ENCODE data around the gene DOCK10.
"Not testable (repeated sequence)": the region's sequence is repeated elsewhere in the genome, so short reads cannot be mapped to it uniquely, and the experiment has no call there.

Gene DOCK10

GRCh38 chr2:224973112-224974016 lies 68.9 kb downstream of the DOCK10 start:
- no peak for DNase-seq

- peak; percentile 17 for DNase-seq
Observed at GRCh38 chr2:224971214-224971613, 71.1 kb downstream of the DOCK10 start.

DNA sequence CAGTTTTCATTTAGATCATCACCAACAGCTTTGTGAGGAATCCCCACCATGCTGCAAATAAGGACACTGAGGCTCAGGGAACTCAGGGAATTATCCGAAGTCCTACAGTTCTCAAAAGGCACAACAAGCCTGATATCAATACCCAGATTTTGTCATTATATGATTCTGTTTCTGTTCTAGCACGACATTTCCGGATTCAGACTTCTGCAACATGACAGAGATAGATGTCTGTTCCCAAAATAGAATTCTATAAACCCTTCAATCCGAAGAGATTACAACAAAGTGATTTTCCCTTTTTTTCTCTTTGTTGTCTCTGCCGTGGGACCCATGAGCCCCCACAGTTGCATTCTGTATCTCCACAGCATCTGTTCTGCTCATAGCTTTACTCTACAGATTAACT lies 72.0 kb downstream of the DOCK10 start:
- DNase-seq = no peak

GRCh38 chr2:224969633-224970260 lies 72.5 kb downstream of the DOCK10 start:
- no peak for DNase-seq

DNA sequence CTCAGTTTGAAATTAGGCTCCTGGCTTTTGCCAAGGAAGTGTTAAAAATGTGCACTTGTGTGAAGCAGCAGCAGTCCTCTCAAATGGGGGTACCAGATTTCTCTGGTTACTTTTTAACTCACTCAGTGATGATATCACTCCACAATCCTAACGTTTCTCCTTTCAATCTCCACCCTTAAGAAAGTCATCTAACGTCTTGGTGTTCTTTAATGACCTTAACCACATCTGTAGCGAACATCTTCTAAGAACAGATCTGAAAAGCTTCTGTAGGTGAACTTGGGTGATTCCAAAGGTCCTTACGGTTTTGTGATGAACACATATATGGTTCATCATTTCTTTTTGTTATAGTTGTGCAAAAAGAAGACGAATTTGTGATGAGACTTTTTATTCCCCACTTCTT lies 73.2 kb downstream of the DOCK10 start:
- no peak for DNase-seq

DNA sequence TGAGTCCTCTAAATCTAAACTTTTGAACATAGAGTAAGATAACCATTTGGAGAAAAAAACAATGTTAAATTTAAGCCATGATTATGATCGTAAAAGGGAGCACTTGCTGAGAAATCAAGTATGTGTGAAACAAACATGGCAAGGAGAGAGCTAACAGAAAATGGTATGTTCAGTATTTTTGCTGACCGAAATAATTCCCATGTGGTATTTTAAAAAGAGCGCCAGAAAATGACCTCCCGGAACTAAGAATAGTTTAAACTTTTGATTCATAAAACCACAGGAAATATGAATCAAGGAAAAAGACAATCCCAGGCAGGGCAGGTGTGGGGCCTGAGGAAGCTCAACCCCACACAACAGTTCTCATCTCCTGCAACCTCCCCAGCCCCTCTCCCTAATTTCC lies 74.2 kb downstream of the DOCK10 start:
- DNase-seq = no peak

DNA sequence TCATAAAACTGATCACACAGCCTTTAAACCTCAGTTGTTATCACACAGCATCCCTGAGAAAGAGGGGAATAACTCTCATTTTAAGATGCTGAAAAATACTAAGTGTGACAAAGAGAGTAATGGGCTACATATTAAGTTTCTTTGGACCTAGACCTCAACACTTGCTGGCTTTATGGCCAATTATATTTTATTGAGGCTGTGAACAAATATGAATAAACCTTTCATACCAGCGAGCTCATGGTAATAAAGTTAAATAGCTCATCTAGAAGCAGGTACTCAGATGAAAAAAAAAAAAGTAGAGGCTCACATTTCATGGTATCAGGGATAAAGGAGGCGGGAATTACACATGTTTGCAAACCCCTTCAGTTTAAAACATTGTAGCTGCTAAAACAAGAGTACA lies 75.7 kb downstream of the DOCK10 start:
- DNase-seq = no peak

DNA sequence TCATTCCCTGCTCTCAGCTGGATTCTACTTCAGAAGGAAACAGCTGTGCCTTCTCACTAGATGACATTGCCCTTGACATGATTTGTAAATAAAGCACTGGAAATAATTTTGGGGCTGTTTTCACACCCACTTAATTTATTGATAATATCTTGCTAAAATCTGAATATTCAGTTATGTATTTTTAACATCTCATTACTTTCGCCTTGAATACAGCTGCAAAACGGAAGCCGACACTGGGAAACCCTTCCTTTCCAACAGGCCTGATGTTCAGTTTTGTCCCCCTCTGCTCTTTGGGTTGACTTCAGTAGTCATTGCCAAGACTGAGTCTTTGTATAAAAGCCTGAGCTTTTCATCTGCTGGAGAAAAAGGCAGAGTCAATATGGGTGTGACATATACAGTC lies 82.7 kb downstream of the DOCK10 start:
- DNase-seq = no peak

DNA sequence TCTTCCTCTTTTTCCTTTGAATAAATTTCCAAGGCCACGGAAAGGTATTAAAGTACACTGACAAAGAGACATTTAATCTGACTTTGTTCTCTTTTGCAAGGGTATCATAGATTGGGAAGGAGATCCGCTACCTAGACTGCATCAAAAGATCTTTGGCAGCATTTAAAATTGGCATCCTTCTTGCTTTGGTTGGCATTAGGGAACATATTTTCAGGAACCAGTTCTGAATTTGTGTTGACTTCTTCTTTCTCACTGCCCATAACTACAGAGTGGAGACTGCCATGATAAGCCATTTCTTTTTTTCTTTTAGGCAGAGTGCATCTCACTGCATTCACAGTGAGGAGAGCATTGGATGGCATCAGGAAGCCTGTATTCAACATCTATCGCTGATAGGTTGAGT lies 83.4 kb downstream of the DOCK10 start:
- no peak for DNase-seq

GRCh38 chr2:224958462-224958857 lies 83.8 kb downstream of the DOCK10 start:
- no peak for DNase-seq

- no peak for DNase-seq
Observed at GRCh38 chr2:224957540-224958461, 84.5 kb downstream of the DOCK10 start.

DNA sequence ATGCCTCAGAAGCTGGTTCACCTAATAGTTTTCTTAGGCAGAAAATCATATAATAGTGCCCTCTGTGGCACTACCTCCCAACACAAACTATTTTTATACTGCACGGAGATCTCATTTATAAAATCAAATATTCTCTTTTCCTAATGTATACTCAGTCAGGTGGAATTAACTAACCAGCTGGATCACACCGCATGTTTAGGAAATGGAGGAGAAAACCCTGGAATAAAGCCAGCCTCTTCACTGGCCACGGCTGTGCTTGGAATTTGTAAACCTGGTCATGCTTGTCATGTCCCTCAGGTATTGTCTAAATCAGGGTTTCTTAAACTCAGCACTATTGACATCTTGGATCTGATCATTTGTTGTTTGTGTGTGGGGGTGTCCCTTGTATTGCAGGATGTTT lies 85.6 kb downstream of the DOCK10 start:
- no peak for DNase-seq

DNA sequence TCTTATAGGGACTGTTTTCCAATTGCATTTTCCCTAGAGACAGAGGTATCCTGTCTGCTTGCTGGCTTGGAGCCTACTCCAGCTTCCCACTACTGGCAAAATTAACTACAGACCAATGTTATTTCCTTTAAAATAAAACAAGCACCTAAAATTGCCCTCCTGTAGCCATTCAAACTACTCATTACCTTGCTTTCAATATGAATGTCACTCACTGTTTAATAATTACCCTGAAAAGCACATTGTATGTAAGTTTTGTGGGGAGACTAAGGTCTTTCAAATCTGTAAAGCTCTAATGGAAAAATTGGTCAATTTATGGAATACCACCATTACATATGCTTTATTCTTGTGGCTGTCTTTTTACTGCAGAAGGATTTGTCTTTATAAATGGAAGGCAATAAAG lies 87.3 kb downstream of the DOCK10 start:
- no peak for DNase-seq

DNA sequence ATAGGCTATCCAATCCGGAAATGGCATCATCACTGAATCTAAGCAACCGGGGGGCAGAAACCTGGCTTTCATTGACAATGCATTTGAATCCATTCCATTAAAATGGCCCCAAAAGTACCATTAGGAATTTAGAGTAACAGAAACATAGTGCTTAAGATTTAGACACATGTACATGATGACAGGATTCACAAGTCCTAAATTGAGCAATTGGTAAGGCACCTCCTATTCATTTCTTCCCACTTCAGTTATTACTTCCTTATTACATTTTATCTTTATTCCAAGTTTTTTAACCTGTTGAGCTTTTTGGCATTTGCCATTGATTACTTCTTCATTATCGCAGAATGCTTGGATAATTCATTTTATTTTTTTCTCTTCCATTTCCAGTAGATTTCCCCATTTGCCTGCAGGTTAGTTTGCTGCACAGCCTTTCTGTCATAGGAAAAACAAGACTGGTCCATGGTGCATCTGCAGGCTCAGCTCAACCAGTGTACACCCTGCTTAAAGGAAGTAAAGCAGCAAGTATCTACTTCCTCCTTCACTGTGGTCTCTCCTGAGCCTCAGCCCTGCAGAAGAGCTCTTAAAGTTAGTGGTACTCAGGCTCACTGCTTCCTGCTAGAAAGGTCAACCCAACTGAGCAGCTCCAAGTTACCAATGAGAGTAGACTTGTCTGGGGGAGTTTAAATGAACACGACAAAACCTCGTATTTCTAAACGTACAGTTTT lies 89.2 kb downstream of the DOCK10 start:
- DNase-seq = no peak

- DNase-seq = no peak
Observed at GRCh38 chr2:224951723-224952481, 90.4 kb downstream of the DOCK10 start.

- DNase-seq = no peak
Observed at GRCh38 chr2:224948859-224949258, 93.4 kb downstream of the DOCK10 start.

DNA sequence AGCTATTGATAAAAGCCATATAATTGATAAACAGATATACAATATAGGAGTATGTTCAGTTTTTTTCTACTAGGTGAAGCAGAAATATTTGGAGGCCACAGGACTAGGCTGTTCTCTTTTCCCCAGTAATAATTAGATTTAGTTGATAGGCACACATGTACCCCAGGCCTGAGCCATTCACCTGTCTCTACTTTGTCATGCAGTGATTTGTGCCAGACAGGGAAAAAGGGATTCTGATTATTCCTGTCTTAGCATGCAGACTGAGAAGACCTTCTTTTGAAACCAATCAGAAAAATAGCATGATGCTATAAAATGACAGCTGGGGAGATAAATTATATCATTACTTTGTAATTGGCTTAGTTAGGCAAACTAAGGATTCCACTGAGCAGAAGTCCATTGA lies 94.3 kb downstream of the DOCK10 start:
- no peak for DNase-seq

DNA sequence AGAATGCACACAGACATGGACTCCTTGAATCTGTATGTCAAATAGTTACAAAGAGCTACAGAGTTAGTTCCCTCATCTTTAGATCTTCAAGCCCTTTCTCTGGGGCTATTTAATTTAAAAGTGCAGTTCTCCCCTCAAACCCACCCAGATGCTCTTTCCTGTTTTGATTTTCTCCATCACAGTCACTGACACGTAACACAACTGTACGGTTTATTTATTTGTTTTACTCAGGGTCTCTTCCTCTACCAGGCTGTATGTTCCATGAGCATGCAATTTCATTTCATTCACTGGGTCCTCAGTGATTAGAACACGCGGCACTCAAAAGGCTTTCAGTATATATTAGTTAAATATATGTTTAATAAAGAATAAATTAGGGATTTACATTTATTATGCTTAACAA lies 94.7 kb downstream of the DOCK10 start:
- DNase-seq = no peak

DNA sequence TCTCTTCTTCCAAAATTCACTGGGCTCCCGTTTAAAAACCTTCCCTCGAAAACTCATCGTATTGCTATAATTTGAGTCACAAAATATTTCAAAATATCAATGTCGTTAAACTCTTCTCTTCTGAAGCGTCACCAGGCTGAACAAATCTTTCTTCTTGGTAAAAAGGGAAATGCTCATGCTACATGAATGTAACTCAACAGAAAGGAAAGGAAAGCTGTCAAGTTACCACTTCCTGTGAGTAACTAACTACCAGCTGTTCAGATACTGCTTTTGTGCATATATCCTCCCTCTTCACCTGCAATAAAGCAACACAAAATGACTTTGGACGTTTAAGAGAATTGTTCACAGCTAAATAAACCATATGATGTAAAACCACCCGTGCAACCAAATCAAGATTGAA lies 95.4 kb downstream of the DOCK10 start:
- no peak for DNase-seq

DNA sequence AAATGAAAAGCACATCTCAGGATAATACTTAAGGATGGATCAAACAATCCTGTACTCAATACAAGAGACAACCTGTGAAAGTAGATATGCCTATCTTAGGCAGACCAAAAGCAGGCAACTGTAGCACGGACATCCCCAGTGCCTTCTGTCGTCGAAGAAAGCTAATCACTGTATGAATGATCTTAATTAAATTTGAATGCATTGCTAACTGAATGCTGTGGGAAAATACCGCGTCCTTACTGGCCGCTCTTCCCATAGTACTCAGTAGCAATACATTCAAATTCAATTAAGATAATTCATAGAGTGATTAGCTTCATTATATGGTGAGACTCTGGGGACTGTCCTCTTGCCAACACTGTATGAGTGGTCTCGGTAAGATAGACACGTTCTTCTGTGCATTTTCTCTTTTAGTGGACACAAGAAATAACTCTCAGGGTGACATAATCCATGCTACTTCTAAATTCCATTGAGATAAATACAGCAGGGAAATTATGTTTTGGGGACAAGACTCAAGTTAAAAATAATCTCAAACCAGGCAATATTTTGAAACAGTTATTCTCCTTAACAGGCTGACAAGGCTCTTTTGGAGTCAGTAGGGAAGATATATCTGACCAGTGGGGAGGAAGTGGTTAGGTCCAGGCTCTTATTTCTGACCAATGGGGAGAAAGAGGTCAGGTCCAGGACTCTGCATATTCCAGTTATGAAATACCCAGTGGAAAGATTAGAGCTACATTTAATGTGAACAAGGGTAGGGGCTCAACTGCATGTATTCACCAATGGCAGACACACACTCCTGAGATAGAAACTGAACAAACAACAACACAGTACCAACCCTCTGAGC lies 97.3 kb downstream of the DOCK10 start:
- no peak for DNase-seq

- DNase-seq = not testable (repeated sequence)
Observed at GRCh38 chr2:224943601-224944041, 98.6 kb downstream of the DOCK10 start.

Data from NCI-H526 treated with DMSO at 0.1 percent for 48 hours (cell line).